Ishikawa (cell line): ENCODE results near the gene DYRK3.

Experiments
- CEBPB ChIP-seq: IDR thresholded peaks from 2 replicates; pipeline ENCODE4 v1.6.1; 2012
- CREB1 ChIP-seq: IDR thresholded peaks from 2 replicates; pipeline ENCODE4 v1.6.1; 2012; ENCODE audit warnings: low read depth
- EGR1 ChIP-seq: IDR thresholded peaks from 2 replicates; pipeline ENCODE4 v1.6.1; 2012
- EP300 ChIP-seq: IDR thresholded peaks from 2 replicates; pipeline ENCODE4 v1.6.1; 2012; ENCODE audit warnings: borderline replicate concordance
- FOXM1 ChIP-seq: IDR thresholded peaks from 2 replicates; pipeline ENCODE4 v1.6.1; 2012; ENCODE audit warnings: low read depth, borderline replicate concordance
- MAX ChIP-seq: IDR thresholded peaks from 2 replicates; pipeline ENCODE4 v1.6.1; 2012
- NFIC ChIP-seq: IDR thresholded peaks from 2 replicates; pipeline ENCODE4 v1.6.1; 2012
- RAD21 ChIP-seq: IDR thresholded peaks from 2 replicates; pipeline ENCODE4 v1.6.1; 2012; ENCODE audit warnings: low read depth
- REST ChIP-seq: IDR thresholded peaks from 2 replicates; pipeline ENCODE4 v1.6.1; 2012; ENCODE audit warnings: low read depth, mild to moderate bottlenecking
- TAF1 ChIP-seq: IDR thresholded peaks from 2 replicates; pipeline ENCODE4 v1.6.1; 2012; ENCODE audit warnings: low read depth, mild to moderate bottlenecking
- TCF12 ChIP-seq: IDR thresholded peaks from 2 replicates; pipeline ENCODE4 v1.6.1; 2012; ENCODE audit warnings: low read depth
- TEAD4 ChIP-seq: IDR thresholded peaks from 2 replicates; pipeline ENCODE4 v1.6.1; 2012
- USF1 ChIP-seq: IDR thresholded peaks from 2 replicates; pipeline ENCODE4 v1.6.1; 2012
- YY1 ChIP-seq: IDR thresholded peaks from 2 replicates; pipeline ENCODE4 v1.6.1; 2012; ENCODE audit warnings: low read depth
- ZBTB7A ChIP-seq: IDR thresholded peaks from 2 replicates; pipeline ENCODE4 v1.6.1; 2012; ENCODE audit warnings: low read depth

The DYRK3 gene

GRCh38 chr1:206658981-206659273 is 23.6 kb downstream of the DYRK3 start:
- TF ChIP-seq YY1 (no peak), USF1 (no peak), EP300 (no peak), CEBPB (no peak), TCF12 (no peak), NFIC (no peak), TAF1 (no peak), RAD21 (no peak), ZBTB7A (no peak), FOXM1 (no peak), CREB1 (no peak), TEAD4 (no peak), MAX (no peak), REST (no peak), EGR1 (no peak)

GRCh38 chr1:206660136-206660535 is 24.8 kb downstream of the DYRK3 start:
- TF ChIP-seq RAD21 (no peak), EP300 (no peak), EGR1 (no peak), MAX (no peak), TAF1 (no peak)

- TF ChIP-seq REST = no peak
- TF ChIP-seq CEBPB = no peak
- TF ChIP-seq USF1 = no peak
- no peak for TF ChIP-seq CREB1
- no peak for TF ChIP-seq EP300
- no peak for TF ChIP-seq EGR1
- no peak for TF ChIP-seq YY1
- no peak for TF ChIP-seq NFIC
- TF ChIP-seq MAX = no peak
- TF ChIP-seq RAD21 = no peak
- TF ChIP-seq TEAD4 = no peak
- TF ChIP-seq TCF12 = no peak
- TF ChIP-seq ZBTB7A = no peak
- no peak for TF ChIP-seq TAF1
- no peak for TF ChIP-seq FOXM1
These were observed 26.0 kb downstream of the DYRK3 start for GRCh38 chr1:206661161-206661820.

- TF ChIP-seq MAX (no peak), CEBPB (no peak), USF1 (0 out of 2 replicates have a peak, but pooled peaks have one; percentile 43)
These were observed 27.2 kb downstream of the DYRK3 start for GRCh38 chr1:206662396-206663092.

GRCh38 chr1:206663362-206663761 is 28.0 kb downstream of the DYRK3 start:
- no peak for TF ChIP-seq FOXM1
- no peak for TF ChIP-seq TEAD4
- no peak for TF ChIP-seq REST
- no peak for TF ChIP-seq YY1
- no peak for TF ChIP-seq EGR1
- no peak for TF ChIP-seq MAX
- TF ChIP-seq EP300 = no peak
- TF ChIP-seq TAF1 = no peak
- TF ChIP-seq USF1 = no peak
- TF ChIP-seq CREB1 = no peak
- no peak for TF ChIP-seq RAD21
- no peak for TF ChIP-seq TCF12
- TF ChIP-seq CEBPB = no peak
- no peak for TF ChIP-seq ZBTB7A
- TF ChIP-seq NFIC = no peak
